MM.1S (cell line): ENCODE data around the gene KLC1.

Source experiments
- DNase-seq: peaks from one replicate; pipeline ENCODE4 v3.0.0-alpha.2; 2015
- H2AFZ ChIP-seq: fragments of 300-600 bp; sonication (generic); 2 replicates; pipeline ENCODE4 v1.6.0; 2016; ENCODE audit warnings: antibody characterized with exemption, low read length
- H3F3A ChIP-seq: fragments of 300-600 bp; sonication (generic); 2 replicates; pipeline ENCODE4 v1.6.1; 2016; ENCODE audit warnings: mild to moderate bottlenecking, antibody characterized with exemption, low read length, moderate library complexity, mixed read lengths; ENCODE audit not compliant: insufficient read depth
- H3K27ac ChIP-seq: fragments of 300-600 bp; sonication (generic); 2 replicates; pipeline ENCODE4 v1.5.1; 2016; ENCODE audit warnings: mild to moderate bottlenecking, low read length
- H3K27me3 ChIP-seq: fragments of 300-600 bp; sonication (generic); replicated peaks from 2 replicates; pipeline ENCODE4 v1.6.0; 2016; ENCODE audit warnings: low read length; ENCODE audit not compliant: insufficient read depth
- H3K36me3 ChIP-seq: fragments of 300-600 bp; sonication (generic); replicated peaks from 2 replicates; pipeline ENCODE4 v1.6.1; 2016; ENCODE audit warnings: mild to moderate bottlenecking, low read length, mixed read lengths; ENCODE audit not compliant: insufficient read depth
- H3K4me1 ChIP-seq: fragments of 300-600 bp; sonication (generic); 2 replicates; pipeline ENCODE4 v1.6.1; 2016; ENCODE audit warnings: low read length, mixed read lengths
- H3K4me2 ChIP-seq: fragments of 300-600 bp; sonication (generic); 2 replicates; pipeline ENCODE4 v1.6.0; 2016; ENCODE audit warnings: low read depth, low read length
- H3K4me3 ChIP-seq: fragments of 300-600 bp; sonication (generic); 2 replicates; pipeline ENCODE4 v1.5.1; 2016; ENCODE audit warnings: low read length, mixed read lengths
- H3K79me2 ChIP-seq: fragments of 300-600 bp; sonication (generic); 2 replicates; pipeline ENCODE4 v1.6.1; 2016; ENCODE audit warnings: mixed run types, low read length, mixed read lengths
- H3K9ac ChIP-seq: fragments of 300-600 bp; sonication (generic); 2 replicates; pipeline ENCODE4 v1.6.1; 2016; ENCODE audit warnings: low read length, mixed read lengths
- H3K9me2 ChIP-seq: fragments of 300-600 bp; sonication (generic); replicated peaks from 2 replicates; pipeline ENCODE4 v1.6.1; 2016; ENCODE audit warnings: mild to moderate bottlenecking, low read length, mixed read lengths; ENCODE audit not compliant: insufficient read depth
- H3K9me3 ChIP-seq: fragments of 300-600 bp; sonication (generic); replicated peaks from 2 replicates; pipeline ENCODE4 v1.6.1; 2016; ENCODE audit warnings: mild to moderate bottlenecking, low read length, mixed read lengths; ENCODE audit not compliant: insufficient read depth
- H4K20me1 ChIP-seq: fragments of 300-600 bp; sonication (generic); 2 replicates; pipeline ENCODE4 v1.6.1; 2016; ENCODE audit warnings: mild to moderate bottlenecking, low read length, moderate library complexity, mixed read lengths; ENCODE audit not compliant: insufficient read depth
- CTCF ChIP-seq: fragments of 300-600 bp; sonication (generic); IDR thresholded peaks from 2 replicates; pipeline ENCODE4 v1.5.1; 2016; ENCODE audit warnings: antibody characterized with exemption, low read length, mixed read lengths
- EZH2 ChIP-seq: fragments of 300-600 bp; sonication (generic); optimal IDR thresholded peaks from 2 replicates; pipeline ENCODE3; 2017; ENCODE audit warnings: low read depth, mild to moderate bottlenecking, antibody characterized with exemption, low read length, mixed read lengths
- EZH2phosphoT487 ChIP-seq: fragments of 300-600 bp; sonication (generic); IDR thresholded peaks from 2 replicates; pipeline ENCODE4 v1.6.1; 2018; ENCODE audit warnings: antibody characterized with exemption, low read length

KLC1 gene

GRCh38 chr14:103718572-103718971, 89.6 kb downstream of the KLC1 start:
- no peak for DNase-seq
- no peaks in the 10 kb centered on the region for H3K9me2 ChIP-seq
- H3K27me3 ChIP-seq: no peaks in the 10 kb centered on the region
- H4K20me1 ChIP-seq: no peaks in the 10 kb centered on the region
- no peak overlapping the region for H3K4me3 ChIP-seq
- TF ChIP-seq EZH2phosphoT487: no peak
- H3K36me3 ChIP-seq: no peaks in the 10 kb centered on the region
- no peak overlapping the region for H3K4me2 ChIP-seq
- H3K9me3 ChIP-seq: no peaks in the 10 kb centered on the region
- peaks cover 28% of the 10 kb centered on the region for H3K79me2 ChIP-seq
- H3K9ac ChIP-seq: no peak overlapping the region
- no peaks in the 10 kb centered on the region for H3F3A ChIP-seq
- H2AFZ ChIP-seq: no peak overlapping the region
- no peaks in the 10 kb centered on the region for H3K4me1 ChIP-seq
- H3K27ac ChIP-seq: no peak overlapping the region

- no peak overlapping the region for H3K4me3 ChIP-seq
- H3K27me3 ChIP-seq: no peaks in the 10 kb centered on the region
- H3K9me3 ChIP-seq: no peaks in the 10 kb centered on the region
- no peaks in the 10 kb centered on the region for H3K4me1 ChIP-seq
- H3K4me2 ChIP-seq: no peak overlapping the region
- H3K27ac ChIP-seq: no peak overlapping the region
- H3K79me2 ChIP-seq: peaks cover 18% of the 10 kb centered on the region; the same call in 1 of the 2 replicates
- TF ChIP-seq CTCF (no peak), EZH2phosphoT487 (no peak), EZH2 (no peak)
- no peaks in the 10 kb centered on the region for H3K36me3 ChIP-seq
- no peak for DNase-seq
- H3F3A ChIP-seq: no peaks in the 10 kb centered on the region
- H3K9me2 ChIP-seq: no peaks in the 10 kb centered on the region
- no peak overlapping the region for H2AFZ ChIP-seq
- H3K9ac ChIP-seq: no peak overlapping the region
- H4K20me1 ChIP-seq: no peaks in the 10 kb centered on the region
These were observed 90.7 kb downstream of the KLC1 start for GRCh38 chr14:103719751-103720150.

GRCh38 chr14:103721334-103722120, 92.5 kb downstream of the KLC1 start:
- H3K36me3 ChIP-seq: no peaks in the 10 kb centered on the region
- no peaks in the 10 kb centered on the region for H4K20me1 ChIP-seq
- no peaks in the 10 kb centered on the region for H3F3A ChIP-seq
- no peak overlapping the region for H2AFZ ChIP-seq
- H3K9ac ChIP-seq: no peak overlapping the region
- DNase-seq: no peak
- H3K9me3 ChIP-seq: no peaks in the 10 kb centered on the region
- H3K4me2 ChIP-seq: no peak overlapping the region
- no peaks in the 10 kb centered on the region for H3K27me3 ChIP-seq
- no peaks in the 10 kb centered on the region for H3K4me1 ChIP-seq
- H3K4me3 ChIP-seq: no peak overlapping the region
- H3K27ac ChIP-seq: no peak overlapping the region
- peaks cover 15% of the 10 kb centered on the region; the same call in 1 of the 2 replicates for H3K79me2 ChIP-seq
- no peaks in the 10 kb centered on the region for H3K9me2 ChIP-seq
- TF ChIP-seq CTCF: no peak
- TF ChIP-seq EZH2phosphoT487: no peak
- TF ChIP-seq EZH2: no peak

- no peak overlapping the region for H2AFZ ChIP-seq
These were observed 94.7 kb downstream of the KLC1 start for GRCh38 chr14:103723748-103724081.

More at GRCh38 chr14:103723748-103724081, 94.7 kb downstream of the KLC1 start:
- Histone ChIP-seq H3K27me3 (no peaks in the 10 kb centered on the region), H3K4me1 (no peaks in the 10 kb centered on the region), H3K9me3 (no peaks in the 10 kb centered on the region), H3K4me2 (no peak overlapping the region), H3F3A (no peaks in the 10 kb centered on the region), H3K27ac (no peak overlapping the region), H3K4me3 (no peak overlapping the region), H3K79me2 (no peaks in the 10 kb centered on the region), H3K36me3 (no peaks in the 10 kb centered on the region), H3K9me2 (no peaks in the 10 kb centered on the region), H4K20me1 (no peaks in the 10 kb centered on the region), H3K9ac (no peak overlapping the region)
- no peak for DNase-seq
- TF ChIP-seq EZH2 (no peak), CTCF (no peak), EZH2phosphoT487 (no peak)
